SK-N-SH treated with all-trans-retinoic acid at 6 μM for 48 hours (cell line): ENCODE data around the gene QKI.
"Not testable (repeated sequence)": the region's sequence is repeated elsewhere in the genome, so short reads cannot be mapped to it uniquely, and the experiment has no call there.

Experiments used
- ATAC-seq: fragments of 200-7000 bp; cut with Tn5 transposase; 3 replicates; pipeline ENCODE4 v1.9.1; 2020; ENCODE audit warnings: mild to moderate bottlenecking, moderate library complexity
- ARNTL ChIP-seq: fragments of 450-650 bp; formaldehyde crosslinking; IDR thresholded peaks from 2 replicates; pipeline ENCODE4 v1.5.0; 2020; ENCODE audit warnings: low read depth, mild to moderate bottlenecking, moderate library complexity, borderline replicate concordance
- ESRRG ChIP-seq: fragments of 250-450 bp; sonication (Bioruptor Pico); IDR thresholded peaks from 2 replicates; pipeline ENCODE4 v1.6.1; 2021; ENCODE audit warnings: mild to moderate bottlenecking
- GLIS3 ChIP-seq: fragments of 250-450 bp; sonication (Bioruptor Pico); IDR thresholded peaks from 2 replicates; pipeline ENCODE4 v1.5.0; 2020; ENCODE audit warnings: mild to moderate bottlenecking, moderate library complexity
- ISL1 ChIP-seq: fragments of 250-450 bp; sonication (Bioruptor Pico); IDR thresholded peaks from 2 replicates; pipeline ENCODE4 v2.1.2; 2022; ENCODE audit warnings: mild to moderate bottlenecking, moderate library complexity
- OSR1 ChIP-seq: fragments of 250-450 bp; sonication (Bioruptor Pico); IDR thresholded peaks from 2 replicates; pipeline ENCODE4 v1.8.0; 2022; ENCODE audit warnings: moderate library complexity, mild to moderate bottlenecking, inconsistent platforms
- PPARA ChIP-seq: fragments of 250-450 bp; sonication (Bioruptor Pico); IDR thresholded peaks from 2 replicates; pipeline ENCODE4 v1.5.0; 2020; ENCODE audit warnings: mild to moderate bottlenecking, borderline replicate concordance
- RARB ChIP-seq: fragments of 250-450 bp; sonication (Bioruptor Pico); IDR thresholded peaks from 2 replicates; pipeline ENCODE4 v1.8.0; 2021; ENCODE audit warnings: mild to moderate bottlenecking, moderate library complexity
- SNAI2 ChIP-seq: fragments of 250-450 bp; sonication (Bioruptor Pico); IDR thresholded peaks from 2 replicates; pipeline ENCODE4 v1.5.0; 2020; ENCODE audit warnings: mild to moderate bottlenecking, moderate library complexity
- TCF4 ChIP-seq: fragments of 250-450 bp; sonication (Bioruptor Pico); IDR thresholded peaks from 2 replicates; pipeline ENCODE4 v1.8.0; 2021; ENCODE audit warnings: mild to moderate bottlenecking, moderate library complexity, borderline replicate concordance
- TOX ChIP-seq: fragments of 250-450 bp; sonication (Bioruptor Pico); IDR thresholded peaks from 2 replicates; pipeline ENCODE4 v1.8.0; 2021; ENCODE audit warnings: mild to moderate bottlenecking, moderate library complexity, borderline replicate concordance
- ZC3H10 ChIP-seq: fragments of 250-450 bp; sonication (Bioruptor Pico); IDR thresholded peaks from 2 replicates; pipeline ENCODE4 v1.5.1; 2021; ENCODE audit warnings: mild to moderate bottlenecking, moderate library complexity
- ZFP3 ChIP-seq: fragments of 250-450 bp; sonication (Bioruptor Pico); IDR thresholded peaks from 2 replicates; pipeline ENCODE4 v1.5.0; 2020; ENCODE audit warnings: mild to moderate bottlenecking, moderate library complexity
- ZNF565 ChIP-seq: fragments of 450-650 bp; formaldehyde crosslinking; conservative IDR thresholded peaks from 2 replicates; pipeline ENCODE4 v1.5.0; 2020; ENCODE audit warnings: low read depth, mild to moderate bottlenecking, moderate library complexity
- ZNF70 ChIP-seq: fragments of 450-650 bp; formaldehyde crosslinking; IDR thresholded peaks from 2 replicates; pipeline ENCODE4 v1.5.0; 2020; ENCODE audit warnings: mild to moderate bottlenecking, moderate library complexity
- ZNF8 ChIP-seq: fragments of 450-650 bp; formaldehyde crosslinking; IDR thresholded peaks from 2 replicates; pipeline ENCODE4 v1.5.0; 2020; ENCODE audit warnings: mild to moderate bottlenecking, moderate library complexity
- TF ChIP-seq, protein P1 (sequence below): fragments of 250-450 bp; sonication (Bioruptor Pico); IDR thresholded peaks from 2 replicates; pipeline ENCODE4 v1.8.0; 2020; ENCODE audit warnings: mild to moderate bottlenecking, moderate library complexity, borderline replicate concordance
- TF ChIP-seq, protein P2 (sequence below): fragments of 250-450 bp; sonication (Bioruptor Pico); IDR thresholded peaks from 2 replicates; pipeline ENCODE4 v1.5.1; 2020; ENCODE audit warnings: low read depth, mild to moderate bottlenecking, moderate library complexity
- TF ChIP-seq, protein P3 (sequence below): fragments of 250-450 bp; sonication (Bioruptor Pico); IDR thresholded peaks from 2 replicates; pipeline ENCODE4 v1.8.0; 2021; ENCODE audit warnings: low read depth, mild to moderate bottlenecking, moderate library complexity, borderline replicate concordance
- TF ChIP-seq, protein P4 (sequence below): fragments of 250-450 bp; sonication (Bioruptor Pico); IDR thresholded peaks from 2 replicates; pipeline ENCODE4 v1.5.1; 2021; ENCODE audit warnings: mild to moderate bottlenecking, moderate library complexity
- TF ChIP-seq, protein P5 (sequence below): fragments of 250-450 bp; sonication (Bioruptor Pico); IDR thresholded peaks from 2 replicates; pipeline ENCODE4 v1.5.0; 2020; ENCODE audit warnings: mild to moderate bottlenecking, moderate library complexity

Gene QKI

DNA sequence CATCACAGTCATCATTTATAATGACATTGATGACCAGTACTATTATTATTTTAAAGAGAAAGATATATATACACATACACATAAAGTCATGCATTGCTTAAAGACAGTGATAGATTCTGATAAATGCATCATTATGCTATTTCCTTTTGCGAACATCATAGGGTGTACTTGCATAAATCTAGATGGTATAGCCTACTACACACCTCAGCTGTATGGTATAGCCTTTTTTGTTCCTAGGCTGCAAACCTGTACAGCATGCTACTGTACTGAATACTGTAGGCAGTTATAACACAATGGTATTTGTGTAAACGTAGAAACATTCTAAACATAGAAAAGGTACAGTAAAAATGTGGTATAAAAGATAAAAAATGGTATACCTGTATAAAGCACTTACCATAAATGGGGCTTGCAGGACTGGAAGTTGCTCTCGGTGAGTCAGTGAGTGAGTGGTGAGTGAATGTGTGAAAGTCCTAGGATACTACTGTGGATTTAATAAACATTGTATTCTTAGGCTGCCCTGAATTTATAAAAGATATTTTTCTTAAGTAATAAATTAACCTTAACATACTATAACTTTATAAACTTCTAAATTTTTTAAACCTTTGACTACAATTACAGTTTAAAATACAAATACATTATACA lies 23.9 kb downstream of the QKI start:
- peak; percentile 57 for ATAC-seq

DNA sequence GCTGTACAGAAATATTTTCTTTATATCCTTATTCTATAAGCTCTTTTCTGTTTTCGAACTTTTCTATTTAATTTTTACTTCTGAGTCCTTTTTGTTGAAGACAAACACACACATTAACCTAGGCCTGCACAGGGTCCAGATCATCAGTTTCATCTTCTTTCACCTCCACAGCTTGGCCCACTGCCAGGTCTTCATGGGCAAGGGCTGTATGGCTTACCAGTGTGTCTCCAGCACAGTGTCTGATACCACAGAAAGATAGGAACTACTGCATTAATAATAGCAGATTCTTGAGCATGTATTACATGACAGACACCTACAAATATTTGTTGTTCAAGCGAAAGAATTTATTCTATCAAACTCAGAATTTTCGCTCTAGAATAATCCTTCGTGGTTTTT lies 24.4 kb downstream of the QKI start:
- peak; percentile 64 for ATAC-seq
- TF ChIP-seq, protein P1, sequence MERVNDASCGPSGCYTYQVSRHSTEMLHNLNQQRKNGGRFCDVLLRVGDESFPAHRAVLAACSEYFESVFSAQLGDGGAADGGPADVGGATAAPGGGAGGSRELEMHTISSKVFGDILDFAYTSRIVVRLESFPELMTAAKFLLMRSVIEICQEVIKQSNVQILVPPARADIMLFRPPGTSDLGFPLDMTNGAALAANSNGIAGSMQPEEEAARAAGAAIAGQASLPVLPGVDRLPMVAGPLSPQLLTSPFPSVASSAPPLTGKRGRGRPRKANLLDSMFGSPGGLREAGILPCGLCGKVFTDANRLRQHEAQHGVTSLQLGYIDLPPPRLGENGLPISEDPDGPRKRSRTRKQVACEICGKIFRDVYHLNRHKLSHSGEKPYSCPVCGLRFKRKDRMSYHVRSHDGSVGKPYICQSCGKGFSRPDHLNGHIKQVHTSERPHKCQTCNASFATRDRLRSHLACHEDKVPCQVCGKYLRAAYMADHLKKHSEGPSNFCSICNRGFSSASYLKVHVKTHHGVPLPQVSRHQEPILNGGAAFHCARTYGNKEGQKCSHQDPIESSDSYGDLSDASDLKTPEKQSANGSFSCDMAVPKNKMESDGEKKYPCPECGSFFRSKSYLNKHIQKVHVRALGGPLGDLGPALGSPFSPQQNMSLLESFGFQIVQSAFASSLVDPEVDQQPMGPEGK (CRISPR knock-in tag), result no peak
- TF ChIP-seq OSR1 (CRISPR knock-in tag) (no peak), PPARA (CRISPR knock-in tag) (no peak), RARB (CRISPR knock-in tag) (no peak), ZNF70 (CRISPR knock-in tag) (no peak), ISL1 (no peak), ESRRG (CRISPR knock-in tag) (no peak), ZNF8 (CRISPR knock-in tag) (no peak), ARNTL (CRISPR knock-in tag) (no peak), TCF4 (CRISPR knock-in tag) (no peak), TOX (CRISPR knock-in tag) (no peak), GLIS3 (CRISPR knock-in tag) (no peak), ZFP3 (no peak), ZNF565 (CRISPR knock-in tag) (no peak), ZC3H10 (no peak)
- TF ChIP-seq, protein P2, sequence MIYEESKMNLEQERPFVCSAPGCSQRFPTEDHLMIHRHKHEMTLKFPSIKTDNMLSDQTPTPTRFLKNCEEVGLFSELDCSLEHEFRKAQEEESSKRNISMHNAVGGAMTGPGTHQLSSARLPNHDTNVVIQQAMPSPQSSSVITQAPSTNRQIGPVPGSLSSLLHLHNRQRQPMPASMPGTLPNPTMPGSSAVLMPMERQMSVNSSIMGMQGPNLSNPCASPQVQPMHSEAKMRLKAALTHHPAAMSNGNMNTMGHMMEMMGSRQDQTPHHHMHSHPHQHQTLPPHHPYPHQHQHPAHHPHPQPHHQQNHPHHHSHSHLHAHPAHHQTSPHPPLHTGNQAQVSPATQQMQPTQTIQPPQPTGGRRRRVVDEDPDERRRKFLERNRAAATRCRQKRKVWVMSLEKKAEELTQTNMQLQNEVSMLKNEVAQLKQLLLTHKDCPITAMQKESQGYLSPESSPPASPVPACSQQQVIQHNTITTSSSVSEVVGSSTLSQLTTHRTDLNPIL (CRISPR knock-in tag), result no peak
- TF ChIP-seq, protein P3, sequence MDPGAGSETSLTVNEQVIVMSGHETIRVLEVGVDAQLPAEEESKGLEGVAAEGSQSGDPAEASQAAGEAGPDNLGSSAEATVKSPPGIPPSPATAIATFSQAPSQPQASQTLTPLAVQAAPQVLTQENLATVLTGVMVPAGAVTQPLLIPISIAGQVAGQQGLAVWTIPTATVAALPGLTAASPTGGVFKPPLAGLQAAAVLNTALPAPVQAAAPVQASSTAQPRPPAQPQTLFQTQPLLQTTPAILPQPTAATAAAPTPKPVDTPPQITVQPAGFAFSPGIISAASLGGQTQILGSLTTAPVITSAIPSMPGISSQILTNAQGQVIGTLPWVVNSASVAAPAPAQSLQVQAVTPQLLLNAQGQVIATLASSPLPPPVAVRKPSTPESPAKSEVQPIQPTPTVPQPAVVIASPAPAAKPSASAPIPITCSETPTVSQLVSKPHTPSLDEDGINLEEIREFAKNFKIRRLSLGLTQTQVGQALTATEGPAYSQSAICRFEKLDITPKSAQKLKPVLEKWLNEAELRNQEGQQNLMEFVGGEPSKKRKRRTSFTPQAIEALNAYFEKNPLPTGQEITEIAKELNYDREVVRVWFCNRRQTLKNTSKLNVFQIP, result no peak
- TF ChIP-seq, protein P4, sequence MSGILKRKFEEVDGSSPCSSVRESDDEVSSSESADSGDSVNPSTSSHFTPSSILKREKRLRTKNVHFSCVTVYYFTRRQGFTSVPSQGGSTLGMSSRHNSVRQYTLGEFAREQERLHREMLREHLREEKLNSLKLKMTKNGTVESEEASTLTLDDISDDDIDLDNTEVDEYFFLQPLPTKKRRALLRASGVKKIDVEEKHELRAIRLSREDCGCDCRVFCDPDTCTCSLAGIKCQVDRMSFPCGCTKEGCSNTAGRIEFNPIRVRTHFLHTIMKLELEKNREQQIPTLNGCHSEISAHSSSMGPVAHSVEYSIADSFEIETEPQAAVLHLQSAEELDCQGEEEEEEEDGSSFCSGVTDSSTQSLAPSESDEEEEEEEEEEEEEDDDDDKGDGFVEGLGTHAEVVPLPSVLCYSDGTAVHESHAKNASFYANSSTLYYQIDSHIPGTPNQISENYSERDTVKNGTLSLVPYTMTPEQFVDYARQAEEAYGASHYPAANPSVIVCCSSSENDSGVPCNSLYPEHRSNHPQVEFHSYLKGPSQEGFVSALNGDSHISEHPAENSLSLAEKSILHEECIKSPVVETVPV, result no peak

More for the DNA sequence above, 23.9 kb downstream of the QKI start:
- no peak for TF ChIP-seq PPARA (CRISPR knock-in tag)
- TF ChIP-seq, protein P5, sequence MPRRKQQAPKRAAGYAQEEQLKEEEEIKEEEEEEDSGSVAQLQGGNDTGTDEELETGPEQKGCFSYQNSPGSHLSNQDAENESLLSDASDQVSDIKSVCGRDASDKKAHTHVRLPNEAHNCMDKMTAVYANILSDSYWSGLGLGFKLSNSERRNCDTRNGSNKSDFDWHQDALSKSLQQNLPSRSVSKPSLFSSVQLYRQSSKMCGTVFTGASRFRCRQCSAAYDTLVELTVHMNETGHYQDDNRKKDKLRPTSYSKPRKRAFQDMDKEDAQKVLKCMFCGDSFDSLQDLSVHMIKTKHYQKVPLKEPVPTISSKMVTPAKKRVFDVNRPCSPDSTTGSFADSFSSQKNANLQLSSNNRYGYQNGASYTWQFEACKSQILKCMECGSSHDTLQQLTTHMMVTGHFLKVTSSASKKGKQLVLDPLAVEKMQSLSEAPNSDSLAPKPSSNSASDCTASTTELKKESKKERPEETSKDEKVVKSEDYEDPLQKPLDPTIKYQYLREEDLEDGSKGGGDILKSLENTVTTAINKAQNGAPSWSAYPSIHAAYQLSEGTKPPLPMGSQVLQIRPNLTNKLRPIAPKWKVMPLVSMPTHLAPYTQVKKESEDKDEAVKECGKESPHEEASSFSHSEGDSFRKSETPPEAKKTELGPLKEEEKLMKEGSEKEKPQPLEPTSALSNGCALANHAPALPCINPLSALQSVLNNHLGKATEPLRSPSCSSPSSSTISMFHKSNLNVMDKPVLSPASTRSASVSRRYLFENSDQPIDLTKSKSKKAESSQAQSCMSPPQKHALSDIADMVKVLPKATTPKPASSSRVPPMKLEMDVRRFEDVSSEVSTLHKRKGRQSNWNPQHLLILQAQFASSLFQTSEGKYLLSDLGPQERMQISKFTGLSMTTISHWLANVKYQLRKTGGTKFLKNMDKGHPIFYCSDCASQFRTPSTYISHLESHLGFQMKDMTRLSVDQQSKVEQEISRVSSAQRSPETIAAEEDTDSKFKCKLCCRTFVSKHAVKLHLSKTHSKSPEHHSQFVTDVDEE (CRISPR knock-in tag), result no peak
- no peak for TF ChIP-seq ZFP3
- no peak for TF ChIP-seq RARB (CRISPR knock-in tag)
- TF ChIP-seq SNAI2 (CRISPR knock-in tag), result no peak
- TF ChIP-seq, protein P4, result no peak
- TF ChIP-seq TOX (CRISPR knock-in tag), result no peak

DNA sequence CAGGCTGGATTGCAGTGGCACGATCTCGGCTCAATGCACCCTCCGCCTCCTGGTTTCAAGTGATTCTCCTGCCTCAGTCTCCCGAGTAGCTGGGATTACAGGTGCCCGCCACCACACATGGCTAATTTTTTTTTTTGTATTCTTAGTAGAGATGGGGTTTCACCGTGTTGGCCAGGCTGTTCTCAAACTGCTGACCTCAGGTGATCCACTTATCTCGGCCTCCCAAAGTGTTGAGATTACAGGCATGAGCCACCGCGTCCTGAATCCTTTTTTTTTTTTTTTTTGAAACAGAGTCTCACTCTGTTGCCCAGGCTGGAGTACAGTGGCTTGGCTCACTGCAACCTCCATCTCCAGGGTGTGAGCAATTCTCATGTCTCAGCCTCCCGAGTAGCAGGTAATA lies 24.9 kb downstream of the QKI start:
- not testable (repeated sequence) for ATAC-seq
